Measurements from ENCODE around the gene MZF1.

The MZF1 gene

GRCh38 chr19:58569943-58570670 lies 3.0 kb downstream of the MZF1 start:
- no peak for DNase-seq (ENCODE audit: low spot score)

GRCh38 chr19:58569191-58569942 lies 3.8 kb downstream of the MZF1 start:
- DNase-seq (ENCODE audit: low spot score), result no peak

GRCh38 chr19:58568453-58569130 lies 4.5 kb downstream of the MZF1 start:
- DNase-seq (ENCODE audit: low spot score), result no peak

GRCh38 chr19:58566989-58567388 lies 6.1 kb downstream of the MZF1 start:
- DNase-seq (ENCODE audit: low spot score), result no peak

GRCh38 chr19:58563823-58564222 lies 9.3 kb downstream of the MZF1 start:
- no peak for DNase-seq (ENCODE audit: low spot score)

GRCh38 chr19:58563034-58563573 lies 10.0 kb downstream of the MZF1 start:
- DNase-seq (ENCODE audit: low spot score), result peak; percentile 22

GRCh38 chr19:58562122-58563033 lies 10.8 kb downstream of the MZF1 start:
- DNase-seq (ENCODE audit: low spot score), result peak; percentile 23

GRCh38 chr19:58561373-58562121 lies 11.6 kb downstream of the MZF1 start:
- DNase-seq (ENCODE audit: low spot score), result no peak

GRCh38 chr19:58560921-58561320 lies 12.2 kb downstream of the MZF1 start:
- no peak for DNase-seq (ENCODE audit: low spot score)

- no peak for DNase-seq (ENCODE audit: low spot score)
These were observed 12.9 kb downstream of the MZF1 start for GRCh38 chr19:58560007-58560887.

GRCh38 chr19:58559275-58560006 lies 13.7 kb downstream of the MZF1 start:
- peak; percentile 47 for DNase-seq (ENCODE audit: low spot score)

GRCh38 chr19:58558623-58559274 lies 14.4 kb downstream of the MZF1 start:
- DNase-seq (ENCODE audit: low spot score), result peak; percentile 100

- DNase-seq (ENCODE audit: low spot score), result peak; percentile 38
These were observed 15.0 kb downstream of the MZF1 start, which contains the start of gene UBE2M for GRCh38 chr19:58558066-58558622. UBE2M (minus strand) TSS chr19:58558611; CDS start chr19:58558381, 230 bp downstream.

GRCh38 chr19:58557221-58558065 lies 15.7 kb downstream of the MZF1 start:
- DNase-seq (ENCODE audit: low spot score), result peak; percentile 15

- DNase-seq (ENCODE audit: low spot score), result no peak
These were observed 16.4 kb downstream of the MZF1 start for GRCh38 chr19:58556622-58557220.

GRCh38 chr19:58555920-58556621 lies 17.1 kb downstream of the MZF1 start:
- no peak for DNase-seq (ENCODE audit: low spot score)

Data from CD4-positive, alpha-beta T cell treated with Interleukin-15 for 4 hours (primary cell).